ENCODE data around the gene CD99L2. TPM values are rescaled to one million over a fixed set of nuclear protein-coding genes. Genes with fewer than 3 reads are reported as not detected.
"Not testable (repeated sequence)": the region's sequence is repeated elsewhere in the genome, so short reads cannot be mapped to it uniquely, and the experiment has no call there.

Gene CD99L2
- total and polyA plus RNA-seq, 10 of the 15 experiments (the other 5 are each of a cell fraction or from before 2014, with no cell fraction given) = 1.1 to 22.9 (median 13.0) TPM

DNA sequence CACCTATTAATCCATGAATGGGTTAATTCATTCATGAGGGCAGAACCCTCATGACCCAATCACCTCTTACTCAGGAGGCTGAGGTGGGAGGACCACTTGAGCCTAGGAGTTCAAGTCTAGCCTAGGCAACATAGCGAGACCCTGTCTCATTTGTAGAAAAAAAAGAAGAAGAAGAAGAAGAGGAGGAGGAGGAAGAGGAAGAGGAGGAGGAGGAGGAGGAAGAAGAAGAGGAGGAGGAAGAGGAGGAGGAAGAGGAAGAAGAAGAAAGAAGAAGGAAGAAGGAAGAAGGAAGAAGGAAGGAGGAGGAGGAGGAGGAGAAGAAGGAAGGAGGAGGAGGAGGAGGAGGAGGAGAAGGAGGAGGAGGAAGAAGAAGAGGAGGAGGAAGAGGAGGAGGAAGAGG is 74.6 kb downstream of the CD99L2 start:
- POLR2A ChIA-PET; H3K9ac ChIP-seq (ENCODE audit: control insufficient read depth, insufficient read depth, low read length); FAIRE-seq; H3K9me3 ChIP-seq (replicated peaks; ENCODE audit: control insufficient read depth, insufficient read depth, low read length); DNase-seq (ENCODE audit: low read depth, low spot score); H3K4me3 ChIP-seq; in situ Hi-C loops (cut with MboI); CTCF ChIA-PET; ATAC-seq; H3K27me3 ChIP-seq (replicated peaks in 1 of 2; ENCODE audit: control insufficient read depth in 2 of 2, insufficient read depth in 2 of 2, low read length in 1 of 2); H3K79me2 ChIP-seq (ENCODE audit: control insufficient read depth, insufficient read depth, low read length); SMC1A ChIA-PET (ENCODE audit: uncharacterized antibody, unreplicated experiment); H3K4me2 ChIP-seq (ENCODE audit: control insufficient read depth, insufficient read depth); H3K27ac ChIP-seq (ENCODE audit: control insufficient read depth, insufficient read depth); H3K36me3 ChIP-seq (ENCODE audit: control insufficient read depth in 2 of 2, insufficient read depth in 2 of 2, low read length in 1 of 2); BruUV-seq (replicated peaks); RAD21 ChIA-PET (ENCODE audit: unreplicated experiment); intact Hi-C loops (cut with micrococcal nuclease; ENCODE audit: unreplicated experiment); H4K20me1 ChIP-seq (ENCODE audit: control insufficient read depth, insufficient read depth); H3K4me1 ChIP-seq (ENCODE audit: control insufficient read depth, insufficient read depth, low read length); H2AFZ ChIP-seq (ENCODE audit: control insufficient read depth, low read depth, low read length): not testable (repeated sequence)
- WGBS (ENCODE audit: insufficient coverage, insufficient replicate concordance, low lambda C conversion rate, missing lambda C conversion rate) = 58% methylated on average over 1 of the region's 1 CpG

GRCh38 chrX:150821971-150822370 is 76.5 kb downstream of the CD99L2 start:
- no peak overlapping the region for H3K9ac ChIP-seq (ENCODE audit: control insufficient read depth, insufficient read depth, low read length)
- H3K9me3 ChIP-seq (replicated peaks; ENCODE audit: control insufficient read depth, insufficient read depth, low read length) = no peaks in the 10 kb centered on the region
- 71% methylated on average over 2 of the region's 2 CpGs for WGBS (ENCODE audit: insufficient coverage, insufficient replicate concordance, low lambda C conversion rate, missing lambda C conversion rate)
- no peak for TF ChIP-seq ATF2 (IDR thresholded peaks at IDR 0.05; ENCODE audit: low read length)
- TF ChIP-seq CBFB (IDR thresholded peaks at IDR 0.05; ENCODE audit: low read depth) = no peak
- TF ChIP-seq DPF2 (IDR thresholded peaks at IDR 0.05) = no peak
- TF ChIP-seq MTA3 (IDR thresholded peaks at IDR 0.05; ENCODE audit: borderline replicate concordance, low read length) = no peak
- TF ChIP-seq NBN (IDR thresholded peaks at IDR 0.05) = no peak
- TF ChIP-seq ESRRA (IDR thresholded peaks at IDR 0.05; ENCODE audit: low read length) = no peak
- TF ChIP-seq, protein P1, sequence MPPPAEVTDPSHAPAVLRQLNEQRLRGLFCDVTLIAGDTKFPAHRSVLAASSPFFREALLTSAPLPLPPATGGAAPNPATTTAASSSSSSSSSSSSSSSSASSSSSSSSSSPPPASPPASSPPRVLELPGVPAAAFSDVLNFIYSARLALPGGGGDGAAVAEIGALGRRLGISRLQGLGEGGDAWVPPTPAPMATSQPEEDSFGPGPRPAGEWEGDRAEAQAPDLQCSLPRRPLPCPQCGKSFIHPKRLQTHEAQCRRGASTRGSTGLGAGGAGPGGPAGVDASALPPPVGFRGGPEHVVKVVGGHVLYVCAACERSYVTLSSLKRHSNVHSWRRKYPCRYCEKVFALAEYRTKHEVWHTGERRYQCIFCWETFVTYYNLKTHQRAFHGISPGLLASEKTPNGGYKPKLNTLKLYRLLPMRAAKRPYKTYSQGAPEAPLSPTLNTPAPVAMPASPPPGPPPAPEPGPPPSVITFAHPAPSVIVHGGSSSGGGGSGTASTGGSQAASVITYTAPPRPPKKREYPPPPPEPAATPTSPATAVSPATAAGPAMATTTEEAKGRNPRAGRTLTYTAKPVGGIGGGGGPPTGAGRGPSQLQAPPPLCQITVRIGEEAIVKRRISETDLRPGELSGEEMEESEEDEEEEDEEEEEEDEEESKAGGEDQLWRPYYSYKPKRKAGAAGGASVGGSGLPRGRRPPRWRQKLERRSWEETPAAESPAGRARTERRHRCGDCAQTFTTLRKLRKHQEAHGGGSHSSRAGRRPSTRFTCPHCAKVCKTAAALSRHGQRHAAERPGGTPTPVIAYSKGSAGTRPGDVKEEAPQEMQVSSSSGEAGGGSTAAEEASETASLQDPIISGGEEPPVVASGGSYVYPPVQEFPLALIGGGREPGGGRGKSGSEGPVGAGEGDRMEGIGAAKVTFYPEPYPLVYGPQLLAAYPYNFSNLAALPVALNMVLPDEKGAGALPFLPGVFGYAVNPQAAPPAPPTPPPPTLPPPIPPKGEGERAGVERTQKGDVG (CRISPR knock-in tag; IDR thresholded peaks at IDR 0.05) = no peak
- TF ChIP-seq HDAC6 (IDR thresholded peaks at IDR 0.05; ENCODE audit: unreplicated experiment) = no peak
- no peak for TF ChIP-seq CREM (IDR thresholded peaks at IDR 0.05; ENCODE audit: low read depth)
- no peak for TF ChIP-seq PML (IDR thresholded peaks at IDR 0.05; ENCODE audit: low read length)
- SMC1A ChIA-PET (ENCODE audit: uncharacterized antibody, unreplicated experiment) = no interaction called here
- no peaks in the 10 kb centered on the region for H3K27me3 ChIP-seq (replicated peaks in 1 of 2; ENCODE audit: control insufficient read depth in 2 of 2, insufficient read depth in 2 of 2, low read length in 1 of 2)
- DNase-seq (ENCODE audit: low read depth, low spot score) = no peak
- no peak for ATAC-seq
- no peak for FAIRE-seq
- no peak overlapping the region for H3K27ac ChIP-seq (ENCODE audit: control insufficient read depth, insufficient read depth)
- no peak overlapping the region for H3K4me3 ChIP-seq
- no TSS peak for BruUV-seq (replicated peaks)
- H3K4me2 ChIP-seq (ENCODE audit: control insufficient read depth, insufficient read depth) = no peak overlapping the region
- no peaks in the 10 kb centered on the region for H4K20me1 ChIP-seq (ENCODE audit: control insufficient read depth, insufficient read depth)
- no peaks in the 10 kb centered on the region for H3K36me3 ChIP-seq (ENCODE audit: control insufficient read depth in 2 of 2, insufficient read depth in 2 of 2, low read length in 1 of 2)
- no peaks in the 10 kb centered on the region for H3K4me1 ChIP-seq (ENCODE audit: control insufficient read depth, insufficient read depth, low read length)
- RAD21 ChIA-PET (ENCODE audit: unreplicated experiment) = no interaction called here
- no peak overlapping the region for H2AFZ ChIP-seq (ENCODE audit: control insufficient read depth, low read depth, low read length)
- intact Hi-C loops (cut with micrococcal nuclease; ENCODE audit: unreplicated experiment) (no loop called here), in situ Hi-C loops (cut with MboI) (no loop called here)
- POLR2A ChIA-PET = no interaction called here
- H3K79me2 ChIP-seq (ENCODE audit: control insufficient read depth, insufficient read depth, low read length) = no peaks in the 10 kb centered on the region
- CTCF ChIA-PET = no interaction called here

Measured in GM12878 (cell line).